Upper lobe of left lung (tissue), 6 donors: ENCODE data around the gene MTCP1. TPM values are rescaled to one million over a fixed set of nuclear protein-coding genes. Genes with fewer than 3 reads are reported as not detected.
A peak's percentile ranks its signal among the peaks of the same experiment; 100 is the strongest.

ENCODE experiments used
- ATAC-seq, 2 donors: fragments of 200-7000 bp; cut with Tn5 transposase; one replicate each; pipeline ENCODE4 v1.9.1; 2022; ENCODE audit warnings: mild to moderate bottlenecking in 2 of 2, moderate library complexity in 2 of 2; ENCODE audit not compliant: low FRiP score in 2 of 2
- DNase-seq, 2 donors: peaks; one replicate each; pipeline ENCODE4 v3.0.0-alpha.2; 2019 to 2020
- H3K27ac ChIP-seq, 4 donors: fragments of 200-600 bp; sonication (generic); one replicate each; pipeline ENCODE4 v1.5.1; 2016 to 2019
- H3K27me3 ChIP-seq, 4 donors: fragments of 200-600 bp; sonication (generic); one replicate each; pipeline ENCODE4 v1.5.1; 2017 to 2019
- H3K36me3 ChIP-seq, 4 donors: fragments of 200-600 bp; sonication (generic); one replicate each; pipeline ENCODE4 v1.5.1; 2016 to 2019
- H3K4me1 ChIP-seq, 4 donors: fragments of 200-600 bp; sonication (generic); one replicate each; pipeline ENCODE4 v1.5.1; 2018 to 2019
- H3K4me3 ChIP-seq, 4 donors: fragments of 200-600 bp; sonication (generic); one replicate each; pipeline ENCODE4 v1.5.1; 2017 to 2019; ENCODE audit warnings: mild to moderate bottlenecking in 2 of 4, moderate library complexity in 1 of 4
- H3K9me3 ChIP-seq, 4 donors: fragments of 200-600 bp; sonication (generic); one replicate each; pipeline ENCODE4 v1.5.1; 2018 to 2019
- CTCF ChIP-seq, 6 experiments: fragments of 450-650 bp in 4 of 6; fragments of 200-600 bp in 2 of 6; sonication (generic) in 2 of 6; IDR thresholded peaks; one replicate each; pipeline ENCODE4 v1.5.1; 2016 to 2019; ENCODE audit warnings: antibody characterized with exemption in 6 of 6
- EP300 ChIP-seq, 4 donors: sonication (generic); formaldehyde crosslinking; IDR thresholded peaks; one replicate each; pipeline ENCODE4 v1.5.1; 2017; ENCODE audit warnings: antibody characterized with exemption in 4 of 4, control low read depth in 2 of 4
- POLR2A ChIP-seq, 4 donors: fragments of 450-650 bp; IDR thresholded peaks; one replicate each; pipeline ENCODE4 v1.5.1; 2016 to 2017; ENCODE audit warnings: antibody characterized with exemption in 4 of 4, mild to moderate bottlenecking in 2 of 4
- POLR2AphosphoS5 ChIP-seq, 2 donors: sonication (generic); formaldehyde crosslinking; IDR thresholded peaks; one replicate each; pipeline ENCODE4 v1.5.1; 2017; ENCODE audit warnings: antibody characterized with exemption in 2 of 2
- WGBS, 2 donors: methylation state at CpG; one replicate each; pipeline ENCODE4 v1.1.5; 2017 to 2018; 5-methylcytosine and 5-hydroxymethylcytosine counted together
- total RNA-seq, 6 donors: library from RNA; depleted of rRNA in 4 of 6; stranded (reverse); fragments of >200 nt in 4 of 6; gene quantifications; one replicate each; pipeline versions ENCODE4 v1.1.0 to v1.2.1, GENCODE V29; 2016 to 2021
- donor health status: DM: no; HTN: no; CAD: no; lungs with moderate emphysema.
- donor health status: DM: no; HTN: yes; CAD: no; lungs with severe emphysema.

The MTCP1 gene
- total RNA-seq, 6 donors from 2014 or later, result 3.4 to 12.3 (median 8.0) TPM

- H3K36me3 ChIP-seq, result no peaks in the 10 kb centered on the region
- peak in 1 of 2 donors; percentile 68 for ATAC-seq
- peak in 1 of 2 donors; percentile 21 for DNase-seq
- TF ChIP-seq EP300 (IDR thresholded peaks at IDR 0.05) (no peak), POLR2A (IDR thresholded peaks at IDR 0.05) (peak in 1 of 4 donors; percentile 37), POLR2AphosphoS5 (IDR thresholded peaks at IDR 0.05) (no peak)
- H3K4me3 ChIP-seq, result peak overlapping the region; percentile 15 to 59 (median 56)
- WGBS, 2 donors, result 1 to 40% methylated on average over 14 of the region's 14 CpGs
- H3K27ac ChIP-seq, result peak overlapping the region; percentile 94 to 97 (median 94)
- H3K9me3 ChIP-seq, result no peaks in the 10 kb centered on the region
- no peaks in the 10 kb centered on the region for H3K27me3 ChIP-seq
- H3K4me1 ChIP-seq, result peaks cover 0 to 4% (median 2%) of the 10 kb centered on the region in 4 donors
Measured at GRCh38 chrX:155027509-155028066, 43.3 kb downstream of the MTCP1 start.

GRCh38 chrX:155026727-155027508 is 44.0 kb downstream of the MTCP1 start, which contains the start of gene FUNDC2:
Gene FUNDC2 (plus strand): TSS chrX:155026844. CDS start chrX:155026939, 95 bp downstream.
- peak within 1 kb of the TSS; percentile 15 to 59 (median 56) for H3K4me3 ChIP-seq
- peak within 1 kb of the TSS; percentile 94 to 97 (median 94) for H3K27ac ChIP-seq
- no peaks in the 10 kb centered on the region for H3K36me3 ChIP-seq
- H3K27me3 ChIP-seq, result no peaks in the 10 kb centered on the region
- TF ChIP-seq POLR2AphosphoS5 (IDR thresholded peaks at IDR 0.05) (peak; percentile 73 to 79), POLR2A (IDR thresholded peaks at IDR 0.05) (peak in 3 of 4 donors; percentile 52 to 83 (median 83)), EP300 (IDR thresholded peaks at IDR 0.05) (peak in 2 of 4 donors; percentile 64 to 85), CTCF (IDR thresholded peaks at IDR 0.05) (no peak)
- ATAC-seq, result peak; percentile 96
- no peaks in the 10 kb centered on the region for H3K9me3 ChIP-seq
- H3K4me1 ChIP-seq, result peaks cover 0 to 4% (median 2%) of the 10 kb centered on the region in 4 donors
- DNase-seq, result peak; percentile 93 to 97
- 48% methylated on average over 78 of the region's 82 CpGs; no CpG with 5 or more reads in 1 of the 2 donors for WGBS, 2 donors

- ATAC-seq, result no peak
- H3K4me3 ChIP-seq, result peak overlapping the region; percentile 10 to 59 (median 56)
- 0 to 35% methylated on average over 5 to 15 of the region's 16 CpGs for WGBS, 2 donors
Measured at GRCh38 chrX:155026420-155026726, 44.6 kb downstream of the MTCP1 start.

GRCh38 chrX:155023907-155024833 is 46.8 kb downstream of the MTCP1 start:
- H3K36me3 ChIP-seq, result no peaks in the 10 kb centered on the region
- H3K4me1 ChIP-seq, result peaks cover 0 to 4% (median 2%) of the 10 kb centered on the region in 4 donors
- no peak overlapping the region for H3K27ac ChIP-seq
- WGBS, 2 donors, result 85 to 90% methylated on average over 6 of the region's 6 CpGs
- TF ChIP-seq POLR2A (IDR thresholded peaks at IDR 0.05), result no peak
- TF ChIP-seq POLR2AphosphoS5 (IDR thresholded peaks at IDR 0.05), result no peak
- TF ChIP-seq EP300 (IDR thresholded peaks at IDR 0.05), result no peak
- H3K9me3 ChIP-seq, result no peaks in the 10 kb centered on the region
- no peak overlapping the region for H3K4me3 ChIP-seq
- H3K27me3 ChIP-seq, result no peaks in the 10 kb centered on the region
- DNase-seq (no peak), ATAC-seq (no peak)

More at GRCh38 chrX:155026420-155026726, 44.6 kb downstream of the MTCP1 start:
- Histone ChIP-seq H3K27ac (peak overlapping the region; percentile 94 to 97 (median 94)), H3K4me1 (peaks cover 0 to 4% (median 2%) of the 10 kb centered on the region in 4 donors), H3K27me3 (no peaks in the 10 kb centered on the region), H3K9me3 (no peaks in the 10 kb centered on the region), H3K36me3 (no peaks in the 10 kb centered on the region)
- TF ChIP-seq CTCF (IDR thresholded peaks at IDR 0.05), result no peak
- no peak for DNase-seq

- no peak for TF ChIP-seq POLR2AphosphoS5 (IDR thresholded peaks at IDR 0.05)
- no peak for TF ChIP-seq POLR2A (IDR thresholded peaks at IDR 0.05)
- no peak for TF ChIP-seq EP300 (IDR thresholded peaks at IDR 0.05)
- TF ChIP-seq CTCF (IDR thresholded peaks at IDR 0.05), result no peak
- ATAC-seq, result no peak
- Histone ChIP-seq H3K9me3 (no peaks in the 10 kb centered on the region), H3K27ac (peak within 1 kb of the TSS in 1 of 4 donors; percentile 43), H3K36me3 (no peaks in the 10 kb centered on the region), H3K27me3 (no peaks in the 10 kb centered on the region), H3K4me1 (peaks cover 0 to 4% (median 0%) of the 10 kb centered on the region in 4 donors), H3K4me3 (peak within 1 kb of the TSS in 2 of 4 donors; percentile 21 to 33)
- no peak for DNase-seq
- WGBS, 2 donors, result 0 to 11% methylated on average over 1 of the region's 1 CpG
Measured at GRCh38 chrX:155022585-155022984, 48.4 kb downstream of the MTCP1 start, which contains the start of gene F8. Gene F8 (minus strand): TSS chrX:155022723. CDS start chrX:155022552, 171 bp downstream.
